Lung microvascular endothelial cell (primary cell): Measurements from ENCODE around the gene ARSI. TPM values are rescaled to one million over a fixed set of nuclear protein-coding genes. Genes with fewer than 3 reads are reported as not detected.

ENCODE experiments used
- DNase-seq, 2 donors: peaks; one replicate each; pipeline versions ENCODE4 v3.0.0 to v3.0.0-alpha.2; 2010; ENCODE audit warnings: low read depth in 2 of 2
- total RNA-seq: library from RNA; depleted of rRNA; stranded (reverse); fragments of >200 nt; gene quantifications from 2 replicates; pipeline ENCODE4 v1.2.1, GENCODE V29; 2014

ARSI gene
- total RNA-seq, 1 donor from 2014 or later: not detected

DNA sequence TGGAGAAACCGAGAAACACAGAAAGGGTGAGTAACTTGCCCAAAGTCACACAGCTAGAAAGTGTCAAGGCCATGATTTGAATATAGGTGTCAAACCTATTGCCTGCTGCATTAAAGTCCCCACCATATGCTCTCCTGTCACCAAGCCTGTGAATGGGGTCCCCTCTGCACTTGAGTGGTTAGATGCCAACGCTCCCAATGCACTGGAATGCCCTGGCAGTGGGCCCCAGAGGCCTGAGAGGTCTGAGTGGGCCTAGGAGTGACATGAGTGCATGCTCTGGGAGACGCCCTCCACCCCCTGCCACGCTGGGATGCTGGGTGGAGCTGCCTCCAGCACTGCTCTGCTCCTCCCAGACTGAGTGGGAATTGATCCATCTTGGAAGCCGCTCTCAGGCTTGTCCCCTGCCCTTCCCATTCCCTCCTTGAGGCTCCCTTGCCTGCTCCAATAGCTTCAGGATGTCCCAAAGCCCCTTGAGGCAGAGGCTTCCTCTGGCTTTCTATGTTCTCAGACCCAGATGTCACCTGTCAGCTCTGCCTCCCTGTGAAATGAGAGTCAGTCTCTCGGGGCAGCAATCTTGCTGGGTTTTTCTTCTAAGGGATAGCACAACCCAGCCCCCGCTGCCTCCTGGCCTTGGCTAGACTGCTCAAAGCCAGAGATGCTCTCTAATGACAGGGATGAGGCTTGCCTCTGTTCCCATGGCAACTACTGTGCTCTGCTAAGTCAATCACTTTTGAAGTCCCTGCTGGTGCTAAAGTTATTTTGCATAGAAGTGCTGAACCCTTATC is 6.6 kb upstream of the ARSI start:
- no peak for DNase-seq

DNA sequence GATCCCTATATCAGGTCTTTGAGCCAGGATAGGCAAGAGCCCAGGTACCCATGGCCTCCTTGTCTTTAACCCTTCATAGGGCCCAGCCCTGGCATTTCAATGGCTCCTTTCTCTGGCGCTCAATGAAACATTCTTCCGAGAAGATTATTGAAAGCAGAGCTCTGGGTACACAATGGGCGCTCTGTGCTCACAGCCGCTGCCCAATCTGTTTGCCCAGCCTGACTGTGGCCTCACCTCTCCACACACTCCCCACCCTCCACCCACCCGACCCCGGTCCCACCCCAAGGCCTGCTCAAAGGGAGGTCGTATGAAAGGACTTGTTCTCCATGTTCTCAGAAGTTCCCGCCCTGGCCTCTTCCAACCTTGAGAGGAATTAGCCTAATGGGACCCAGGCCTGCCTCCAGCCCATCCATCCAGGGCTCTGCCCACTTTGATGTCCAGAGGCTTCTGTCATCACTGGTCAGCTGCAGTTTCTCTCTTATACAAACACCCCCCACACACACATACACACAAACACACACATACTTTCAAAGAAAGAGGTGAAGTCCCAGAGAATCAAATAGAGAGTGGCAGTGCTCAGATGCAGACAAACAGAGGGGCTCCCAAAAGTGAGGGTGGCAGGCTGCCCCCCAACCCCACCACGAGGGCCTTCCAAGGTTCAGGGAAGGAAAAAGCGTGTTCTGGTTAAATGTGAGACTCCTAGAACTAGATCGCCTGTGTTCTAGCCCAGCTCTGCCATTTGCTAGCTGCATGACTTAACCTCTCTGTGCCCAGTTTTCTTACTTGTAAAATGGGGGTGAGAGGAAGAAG is 5.1 kb upstream of the ARSI start:
- no peak for DNase-seq

DNA sequence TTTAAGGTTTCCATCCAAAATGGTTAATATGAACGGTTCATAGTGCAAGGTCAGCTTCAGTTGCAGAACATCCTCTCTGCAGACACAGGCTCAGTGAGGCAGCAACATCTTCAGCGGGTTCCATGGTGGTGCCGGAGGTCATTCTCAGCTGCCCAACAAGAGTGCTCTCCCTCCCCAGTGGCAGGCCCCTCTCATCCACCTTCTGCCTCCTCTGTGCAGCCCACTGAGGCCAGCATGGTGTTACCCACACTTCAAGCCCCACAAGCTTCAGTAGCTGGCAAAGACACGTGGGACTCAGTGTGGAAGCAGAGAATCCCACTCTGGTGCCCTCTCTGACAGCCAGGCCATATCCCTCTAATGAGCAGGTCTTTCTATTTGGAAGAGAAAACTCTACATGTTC is 4.1 kb upstream of the ARSI start:
- DNase-seq: no peak

DNA sequence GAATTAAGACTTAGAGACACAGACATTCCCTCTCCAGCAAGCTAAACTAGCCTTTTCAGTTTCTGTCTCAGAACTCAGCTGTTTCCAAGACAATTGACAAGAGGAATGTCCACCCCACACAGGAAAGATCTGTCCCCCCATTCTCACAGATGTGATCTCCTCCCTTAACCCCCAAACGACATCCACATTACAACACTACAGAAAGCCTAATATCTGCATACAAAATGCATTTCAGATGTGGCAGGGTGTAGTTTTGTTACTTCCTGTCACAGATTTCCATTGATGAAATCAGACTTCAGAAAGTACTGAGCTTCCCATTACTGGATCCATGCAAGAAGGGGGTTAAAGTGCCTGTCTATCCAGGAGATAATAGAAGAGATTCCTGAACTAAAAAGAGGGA is 2.9 kb upstream of the ARSI start:
- no peak for DNase-seq

GRCh38 chr5:150305095-150305494 is 2.4 kb upstream of the ARSI start:
- no peak for DNase-seq

DNA sequence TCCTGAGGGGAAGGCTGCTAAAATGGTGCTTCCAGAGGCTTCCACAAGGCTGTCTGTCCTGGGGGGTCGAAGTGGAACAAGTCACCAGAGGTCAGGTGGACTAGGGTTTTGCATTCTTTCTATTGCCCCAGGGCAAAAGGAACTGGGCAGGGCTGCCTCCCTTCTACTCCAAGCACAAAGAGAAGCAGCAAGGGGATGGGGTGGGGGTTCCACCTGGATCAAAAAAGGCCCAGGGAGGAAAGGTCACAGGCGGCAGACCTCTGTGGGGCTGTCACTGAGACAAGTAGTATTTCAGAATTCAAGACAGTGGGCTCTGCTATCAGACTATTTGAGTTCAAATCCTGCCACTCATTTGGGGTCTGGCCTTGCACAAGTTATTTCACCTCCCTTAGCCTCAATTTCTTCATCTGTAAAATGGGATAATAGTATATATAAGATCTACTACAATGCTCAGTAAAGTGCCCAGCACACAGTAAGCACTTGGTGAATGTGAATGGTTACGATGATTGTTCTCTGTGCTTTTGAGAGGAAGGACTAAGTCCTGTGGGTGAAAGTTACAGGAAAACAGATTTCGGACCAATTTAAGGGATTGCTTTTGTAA is 1.9 kb upstream of the ARSI start:
- DNase-seq: no peak

DNA sequence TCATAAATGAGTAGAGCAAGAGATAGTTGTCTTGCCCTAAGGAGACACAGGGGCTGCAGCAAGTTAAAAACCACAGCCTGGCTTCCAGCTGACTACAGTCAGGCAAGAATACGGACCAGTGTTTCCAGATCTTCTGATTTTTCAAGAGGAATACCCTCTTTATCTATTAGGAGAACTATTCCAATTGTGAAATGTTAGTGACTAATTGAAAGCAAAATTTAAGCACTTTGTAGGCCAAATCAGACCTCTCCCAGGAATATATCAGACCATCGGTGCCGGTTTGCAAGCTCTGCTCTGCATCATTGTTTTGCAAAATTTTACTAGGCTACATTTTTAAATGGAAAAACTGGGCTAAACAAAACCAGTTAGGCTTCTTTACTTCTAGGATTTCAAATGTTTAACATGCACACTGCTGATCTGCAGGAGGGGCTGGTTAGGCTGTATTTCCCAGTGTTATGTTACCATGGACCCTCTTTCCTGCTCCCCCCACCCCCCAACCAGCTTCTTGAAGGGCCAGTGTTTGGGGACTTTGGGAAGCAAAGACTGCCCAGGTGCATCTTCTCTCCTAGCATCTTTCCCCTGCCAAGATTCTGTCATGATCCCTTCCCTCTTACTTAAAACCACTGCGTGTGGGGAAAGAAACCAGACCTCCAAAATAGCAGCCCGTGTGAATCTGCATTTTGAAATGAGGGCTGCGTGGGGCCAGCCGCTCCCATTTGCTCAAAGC is 1.1 kb upstream of the ARSI start:
- no peak for DNase-seq

DNA sequence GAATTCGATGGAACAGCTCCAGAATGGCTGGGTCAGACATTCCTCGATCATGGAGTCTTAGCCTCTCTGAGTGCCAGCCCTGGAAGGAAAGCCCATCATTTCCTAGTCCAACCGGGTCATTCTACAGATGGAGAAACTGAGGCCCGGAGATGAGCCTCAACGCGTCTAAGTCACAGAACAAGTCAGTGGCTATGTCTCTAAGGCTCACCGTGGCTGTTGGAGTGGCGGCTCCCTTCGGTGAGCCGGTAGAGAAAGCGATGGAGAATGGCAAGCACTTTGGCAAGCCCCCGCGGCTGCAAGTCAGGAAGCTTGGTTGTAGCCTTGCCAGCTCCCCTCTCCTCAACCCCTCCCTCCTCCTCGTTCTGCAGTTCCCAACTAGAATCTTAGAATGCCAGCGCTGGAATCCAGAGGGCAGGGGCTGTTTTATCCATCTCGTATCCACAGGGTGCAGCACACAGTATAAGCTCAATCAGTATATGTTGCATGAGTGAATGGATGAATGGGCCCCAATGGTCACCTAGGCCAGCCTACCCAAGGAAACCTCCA is 438 bp upstream of the ARSI start:
- DNase-seq: no peak

GRCh38 chr5:150301901-150302300 is 804 bp downstream of the ARSI start:
- DNase-seq: no peak

- no peak for DNase-seq
Observed at GRCh38 chr5:150301170-150301505, 1.6 kb downstream of the ARSI start.

- no peak for DNase-seq
Observed at GRCh38 chr5:150300496-150301169, 2.1 kb downstream of the ARSI start.

- DNase-seq: no peak
Observed at GRCh38 chr5:150299571-150300327, 3.0 kb downstream of the ARSI start.

DNA sequence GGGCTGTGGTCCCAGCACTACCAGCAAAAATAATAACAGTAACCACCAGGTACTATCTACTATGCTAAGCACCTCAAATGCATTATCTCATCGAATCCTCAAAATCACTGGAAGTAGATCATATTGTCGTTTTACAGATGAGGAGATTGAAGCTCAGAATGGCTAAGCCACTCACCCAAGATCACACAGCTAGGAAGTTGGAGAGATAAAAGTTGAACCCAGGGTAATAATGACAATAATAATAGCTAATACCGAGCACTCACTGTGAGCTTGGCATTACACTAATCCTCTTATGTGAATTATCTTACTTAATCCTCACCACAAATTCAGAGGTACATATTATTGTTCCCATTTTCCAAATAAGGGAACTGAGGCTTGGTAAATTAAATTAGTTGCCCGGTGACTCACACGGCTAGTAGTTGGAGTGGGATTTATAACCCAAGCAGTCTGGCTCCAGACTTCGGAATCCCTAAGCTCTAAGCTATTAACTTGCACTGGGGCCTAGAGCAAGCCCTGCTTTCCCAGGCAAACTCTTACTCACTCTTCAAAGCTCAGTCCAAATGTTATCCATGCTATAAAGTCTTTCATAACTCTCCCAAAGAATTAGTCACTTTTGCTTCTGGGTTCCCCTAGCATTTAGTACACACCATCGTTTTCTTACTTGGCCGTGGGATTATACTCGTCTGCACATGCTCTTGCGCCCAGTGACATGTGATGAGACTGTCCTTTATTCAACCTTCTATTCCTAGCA is 3.8 kb downstream of the ARSI start:
- no peak for DNase-seq

- no peak for DNase-seq
Observed at GRCh38 chr5:150297934-150298595, 4.6 kb downstream of the ARSI start.

GRCh38 chr5:150297236-150297890 is 5.3 kb downstream of the ARSI start:
- no peak for DNase-seq

DNA sequence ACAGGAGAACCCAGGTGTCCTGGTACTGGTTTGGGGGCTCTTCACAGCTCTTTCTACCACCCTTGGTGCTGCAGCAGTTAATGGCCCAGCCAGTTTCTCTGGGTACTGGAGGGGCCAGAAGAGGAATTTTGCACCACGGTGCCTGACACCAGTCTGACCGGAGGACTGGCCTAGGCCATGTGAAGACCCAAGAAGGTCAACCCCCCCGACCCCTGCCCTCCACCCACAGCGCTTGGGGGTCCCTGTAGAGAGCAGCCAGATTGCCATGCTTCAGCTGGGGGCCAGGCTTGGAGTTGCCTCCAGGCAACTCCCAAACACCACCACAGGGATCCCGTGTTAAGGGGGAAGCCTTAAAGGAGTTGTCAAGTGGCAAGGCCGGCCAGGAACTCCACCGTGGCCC is 6.2 kb downstream of the ARSI start:
- DNase-seq: no peak

DNA sequence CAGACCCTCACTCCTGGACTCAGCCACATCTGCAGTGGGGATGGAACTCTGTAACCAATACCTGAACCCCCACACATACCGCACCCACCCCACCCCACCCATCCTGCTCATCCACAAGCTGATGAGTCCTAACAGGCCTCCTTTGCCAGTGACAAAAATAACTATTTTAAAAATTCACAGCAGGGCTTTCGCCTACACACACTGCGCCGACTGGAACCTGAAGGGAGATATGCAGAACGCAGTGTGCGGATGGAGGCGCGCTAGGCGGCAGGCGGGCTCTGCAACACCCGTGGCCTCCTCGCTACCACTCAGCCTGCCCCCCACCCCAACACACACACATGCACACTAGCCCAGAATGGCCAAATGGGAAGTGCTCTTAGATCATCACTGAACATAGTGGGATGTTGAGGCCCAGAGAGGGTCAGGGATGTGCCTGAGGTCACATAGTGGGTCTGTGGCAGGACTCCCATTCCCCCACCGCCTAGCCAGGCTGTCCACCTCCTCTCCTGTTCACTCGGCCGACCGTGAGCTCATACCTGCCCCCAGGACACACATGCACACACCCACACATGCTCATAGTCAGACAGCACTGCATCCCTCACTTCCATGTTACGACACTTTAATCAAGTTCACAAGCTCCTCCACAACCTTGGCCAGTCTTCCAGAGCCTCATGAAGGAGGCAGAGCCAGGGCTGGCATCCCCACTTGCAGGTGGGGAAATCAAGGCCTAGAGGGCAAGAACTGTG is 6.8 kb downstream of the ARSI start:
- DNase-seq: no peak

GRCh38 chr5:150295172-150295634 is 7.5 kb downstream of the ARSI start:
- peak; percentile 27 to 36 for DNase-seq
